Keratinocyte (primary cell): Measurements from ENCODE around the gene GZMM.

Source experiments
- CTCF ChIP-seq, 3 experiments: IDR thresholded peaks in 1 of 3; conservative IDR thresholded peaks in 1 of 3; optimal IDR thresholded peaks in 1 of 3; 2 replicates in 2 of 3; 3 replicates in 1 of 3; pipeline versions ENCODE3 to v1.5.1; 2011; ENCODE audit warnings: low read length in 3 of 3, mild to moderate bottlenecking in 3 of 3, moderate library complexity in 2 of 3, control low read depth in 1 of 3, inconsistent platforms in 1 of 3; ENCODE audit not compliant: insufficient read depth in 2 of 3; ENCODE audit errors: extremely low read depth in 1 of 3
- EZH2 ChIP-seq: IDR thresholded peaks from one replicate; pipeline ENCODE4 v1.6.1; 2012; ENCODE audit warnings: inconsistent platforms, mild to moderate bottlenecking, low read length, moderate library complexity

- TF ChIP-seq EZH2 (no peak), CTCF (optimal IDR thresholded peaks at IDR 0.05 in 1 of 3, IDR thresholded peaks at IDR 0.05 in 1 of 3, conservative IDR thresholded peaks at IDR 0.05 in 1 of 3; ENCODE audit: extremely low read depth in 1 of 3, insufficient read depth in 2 of 3, low read length in 3 of 3) (no peak)
Observed at GRCh38 chr19:504616-505015, 39.2 kb upstream of the GZMM start.
